Thoracic aorta (tissue), 2 donors: ENCODE measurements around the gene PDE7B. TPM values are rescaled to one million over a fixed set of nuclear protein-coding genes. Genes with fewer than 3 reads are reported as not detected.

ENCODE experiments used
- ATAC-seq: fragments of 150-250 bp; one replicate; pipeline ENCODE4 v1.8.0; 2017; ENCODE audit warnings: low read depth; ENCODE audit not compliant: insufficient number of reproducible peaks, low FRiP score
- DNase-seq: peaks from one replicate; pipeline ENCODE4 v3.0.0-alpha.2; 2020; ENCODE audit warnings: low spot score
- H3K27ac ChIP-seq, 2 donors: fragments of 200-600 bp; sonication (generic); 1 replicate in 1 of 2; 2 replicates in 1 of 2; pipeline ENCODE4 v1.5.1; 2016; ENCODE audit warnings: mild to moderate bottlenecking in 2 of 2, moderate library complexity in 2 of 2
- H3K27me3 ChIP-seq: fragments of 200-600 bp; sonication (generic); replicated peaks from 2 replicates; pipeline ENCODE4 v1.6.0; 2016; ENCODE audit warnings: mild to moderate bottlenecking; ENCODE audit not compliant: insufficient read depth
- H3K36me3 ChIP-seq: fragments of 200-600 bp; sonication (generic); one replicate; pipeline ENCODE4 v1.5.1; 2016
- H3K4me1 ChIP-seq, 2 donors: fragments of 200-600 bp; sonication (generic); 1 replicate in 1 of 2; 2 replicates in 1 of 2; pipeline versions ENCODE4 v1.5.1 to v1.6.0; 2016; ENCODE audit warnings: low read depth in 2 of 2, mild to moderate bottlenecking in 1 of 2; ENCODE audit not compliant: control insufficient read depth in 1 of 2
- H3K4me3 ChIP-seq: fragments of 200-600 bp; sonication (generic); 2 replicates; pipeline ENCODE4 v1.5.1; 2016; ENCODE audit warnings: mild to moderate bottlenecking
- H3K9me3 ChIP-seq: fragments of 200-600 bp; sonication (generic); 2 replicates; pipeline ENCODE4 v1.5.1; 2016
- total RNA-seq, 2 donors: library from RNA; depleted of rRNA; stranded (reverse); fragments of >200 nt; gene quantifications; one replicate each; pipeline versions ENCODE4 v1.1.0 to v1.2.3, GENCODE V29; 2016
- TF ChIP-seq, protein P1 (sequence below): fragments of 200-600 bp; sonication (generic); IDR thresholded peaks from one replicate; pipeline ENCODE4 v1.5.1; 2019; ENCODE audit warnings: antibody characterized with exemption

PDE7B gene
- total RNA-seq, 2 donors from 2014 or later = 2.6 to 13.2 TPM

DNA sequence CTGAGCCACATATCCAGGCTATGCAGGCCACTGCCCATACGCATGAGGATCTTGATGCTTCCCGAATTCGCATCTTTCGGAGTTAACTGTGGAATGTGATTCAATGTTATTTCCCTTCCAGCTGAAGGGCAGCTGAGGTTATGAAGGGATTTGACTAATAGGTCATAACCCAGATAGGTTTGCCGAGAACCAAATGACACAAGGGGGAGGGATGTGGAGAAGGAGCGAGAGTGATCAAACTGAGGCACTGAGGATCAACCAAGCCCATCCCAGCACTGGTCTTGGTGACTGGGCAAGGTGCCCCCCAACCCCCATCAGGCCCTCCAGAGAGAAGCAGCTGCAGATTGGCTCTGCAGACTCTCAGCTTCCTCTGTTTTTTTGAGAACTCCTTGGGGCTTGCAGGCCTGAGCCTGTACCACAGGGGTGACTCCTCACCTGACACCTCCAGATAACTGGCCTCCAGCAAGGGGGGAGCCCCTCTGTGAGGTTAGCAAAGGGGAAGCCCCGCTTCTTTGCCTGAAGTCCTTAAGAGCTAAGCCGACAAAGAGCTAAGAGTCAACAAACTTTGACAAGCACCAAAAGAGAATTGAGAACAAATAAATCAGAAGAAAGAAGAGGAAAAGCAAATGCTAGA is 185.9 kb downstream of the PDE7B start:
- no peak for DNase-seq
- ATAC-seq = no peak
- H3K27me3 ChIP-seq = no peaks in the 10 kb centered on the region
- H3K27ac ChIP-seq = peak overlapping the region in 1 of 2 donors; percentile 7
- H3K9me3 ChIP-seq = no peaks in the 10 kb centered on the region
- no peaks in the 10 kb centered on the region for H3K36me3 ChIP-seq
- TF ChIP-seq, protein P1, sequence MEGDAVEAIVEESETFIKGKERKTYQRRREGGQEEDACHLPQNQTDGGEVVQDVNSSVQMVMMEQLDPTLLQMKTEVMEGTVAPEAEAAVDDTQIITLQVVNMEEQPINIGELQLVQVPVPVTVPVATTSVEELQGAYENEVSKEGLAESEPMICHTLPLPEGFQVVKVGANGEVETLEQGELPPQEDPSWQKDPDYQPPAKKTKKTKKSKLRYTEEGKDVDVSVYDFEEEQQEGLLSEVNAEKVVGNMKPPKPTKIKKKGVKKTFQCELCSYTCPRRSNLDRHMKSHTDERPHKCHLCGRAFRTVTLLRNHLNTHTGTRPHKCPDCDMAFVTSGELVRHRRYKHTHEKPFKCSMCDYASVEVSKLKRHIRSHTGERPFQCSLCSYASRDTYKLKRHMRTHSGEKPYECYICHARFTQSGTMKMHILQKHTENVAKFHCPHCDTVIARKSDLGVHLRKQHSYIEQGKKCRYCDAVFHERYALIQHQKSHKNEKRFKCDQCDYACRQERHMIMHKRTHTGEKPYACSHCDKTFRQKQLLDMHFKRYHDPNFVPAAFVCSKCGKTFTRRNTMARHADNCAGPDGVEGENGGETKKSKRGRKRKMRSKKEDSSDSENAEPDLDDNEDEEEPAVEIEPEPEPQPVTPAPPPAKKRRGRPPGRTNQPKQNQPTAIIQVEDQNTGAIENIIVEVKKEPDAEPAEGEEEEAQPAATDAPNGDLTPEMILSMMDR = no peak
- peaks cover 11 to 28% of the 10 kb centered on the region in 2 donors for H3K4me1 ChIP-seq
- peak overlapping the region; percentile 35 for H3K4me3 ChIP-seq

DNA sequence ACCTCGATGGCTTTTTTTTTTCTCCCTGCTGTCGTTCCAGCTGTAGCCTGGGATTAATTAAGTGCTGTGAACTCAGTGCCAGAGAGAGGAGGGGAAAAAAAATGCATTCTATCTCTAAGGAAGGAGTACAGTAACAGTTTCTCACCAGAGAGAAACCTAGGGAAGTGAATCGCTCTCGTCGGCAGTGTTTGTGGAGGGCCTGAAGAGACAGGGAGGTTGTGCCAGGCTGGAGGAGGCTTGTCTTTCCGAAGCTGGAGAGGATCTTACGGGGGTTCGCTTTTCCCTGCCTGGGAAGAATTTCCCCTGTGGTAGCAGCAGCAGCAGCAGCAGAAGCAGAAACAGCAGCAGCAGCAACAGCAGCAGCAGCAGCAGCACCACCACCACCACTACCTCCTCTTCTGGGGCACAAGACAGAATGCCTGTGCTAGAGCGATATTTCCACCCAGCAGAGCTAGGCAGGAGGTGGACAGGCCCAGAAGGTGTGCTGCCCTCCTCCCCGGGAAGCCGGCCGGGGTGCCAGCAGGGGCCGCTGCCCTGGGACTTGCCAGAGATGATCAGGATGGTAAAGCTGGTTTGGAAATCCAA is 186.5 kb downstream of the PDE7B start:
- ATAC-seq (no peak), DNase-seq (no peak)
- Histone ChIP-seq H3K27me3 (no peaks in the 10 kb centered on the region), H3K4me3 (peak overlapping the region; percentile 35), H3K36me3 (no peaks in the 10 kb centered on the region), H3K4me1 (peaks cover 11 to 28% of the 10 kb centered on the region in 2 donors), H3K27ac (peak overlapping the region in 1 of 2 donors; percentile 7), H3K9me3 (no peaks in the 10 kb centered on the region)
- TF ChIP-seq, protein P1 = no peak

DNA sequence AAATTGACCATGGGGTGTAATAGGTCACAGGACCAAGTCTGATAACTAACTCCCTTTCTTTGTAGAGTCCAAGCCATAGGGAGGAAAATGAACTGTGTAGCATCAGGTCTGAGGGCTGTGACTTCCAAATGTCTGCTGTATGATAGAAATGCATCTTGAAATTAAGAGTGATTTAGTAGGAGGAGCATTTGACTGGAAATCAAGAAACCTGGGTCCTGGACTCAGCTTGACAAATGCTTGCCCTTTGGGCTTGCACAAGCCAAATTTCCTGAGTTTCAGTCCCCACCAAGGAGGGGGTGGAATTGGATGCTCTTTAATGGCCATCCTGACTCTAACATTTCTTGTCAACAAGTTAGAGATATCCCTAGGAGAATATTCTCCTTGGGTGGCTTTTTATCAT is 187.0 kb downstream of the PDE7B start:
- peak overlapping the region; percentile 35 for H3K4me3 ChIP-seq
- no peaks in the 10 kb centered on the region for H3K27me3 ChIP-seq
- H3K36me3 ChIP-seq = no peaks in the 10 kb centered on the region
- H3K4me1 ChIP-seq = peaks cover 11 to 28% of the 10 kb centered on the region in 2 donors
- no peak overlapping the region for H3K27ac ChIP-seq
- no peaks in the 10 kb centered on the region for H3K9me3 ChIP-seq
- ATAC-seq (no peak), DNase-seq (no peak)
- TF ChIP-seq, protein P1 = no peak

DNA sequence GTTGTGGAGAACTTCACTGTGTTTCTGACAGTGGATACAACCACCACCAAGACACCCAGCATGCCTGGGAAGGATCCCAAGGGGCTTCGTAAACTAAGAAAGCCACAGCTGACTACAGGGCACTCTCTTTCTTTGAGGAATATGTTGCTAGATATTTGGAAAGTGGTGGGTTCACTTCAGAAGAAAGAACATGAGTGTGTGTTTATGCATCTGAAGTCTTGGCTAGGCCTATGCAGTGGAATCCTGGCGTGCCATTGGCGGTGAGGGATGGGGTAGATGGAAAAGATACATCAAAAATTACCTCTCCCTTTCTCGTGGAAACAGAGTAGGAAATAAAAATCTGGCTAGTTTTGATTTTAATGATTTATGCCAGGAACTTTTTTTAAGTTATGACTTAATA is 187.7 kb downstream of the PDE7B start:
- Histone ChIP-seq H3K36me3 (no peaks in the 10 kb centered on the region), H3K4me3 (no peak overlapping the region), H3K4me1 (peaks cover 11 to 28% of the 10 kb centered on the region in 2 donors), H3K27ac (no peak overlapping the region), H3K9me3 (no peaks in the 10 kb centered on the region), H3K27me3 (no peaks in the 10 kb centered on the region)
- DNase-seq (no peak), ATAC-seq (no peak)
- TF ChIP-seq, protein P1 = no peak

DNA sequence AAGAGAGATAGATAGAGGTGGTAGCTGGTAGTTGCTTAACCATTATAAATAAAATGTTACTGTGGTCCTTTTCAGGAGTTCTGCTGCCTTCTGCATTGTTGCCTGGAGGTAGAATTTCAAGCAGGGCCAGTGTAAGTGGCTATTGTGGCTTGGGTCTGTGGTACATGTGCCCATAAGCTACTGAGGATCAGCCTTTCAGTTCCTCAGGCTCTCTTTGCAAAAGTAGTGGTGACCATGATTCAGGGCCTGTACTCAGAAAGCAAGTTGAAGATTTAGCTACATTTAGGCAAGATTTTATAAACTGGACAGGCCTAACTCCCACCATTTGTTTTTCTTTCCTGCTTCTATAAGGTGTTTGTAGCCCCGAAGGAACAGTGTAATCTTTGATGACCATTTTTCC is 199.0 kb downstream of the PDE7B start:
- no peaks in the 10 kb centered on the region for H3K9me3 ChIP-seq
- TF ChIP-seq, protein P1 = no peak
- no peaks in the 10 kb centered on the region for H3K36me3 ChIP-seq
- peaks cover 5 to 7% of the 10 kb centered on the region in 2 donors for H3K4me1 ChIP-seq
- H3K27me3 ChIP-seq = no peaks in the 10 kb centered on the region
- ATAC-seq = no peak
- DNase-seq = no peak
- no peak overlapping the region for H3K4me3 ChIP-seq
- H3K27ac ChIP-seq = no peak overlapping the region
